Spleen (tissue), 11 donors: ENCODE measurements around the gene SPATA2. TPM values are rescaled to one million over a fixed set of nuclear protein-coding genes. Genes with fewer than 3 reads are reported as not detected.

Experiments
- DNase-seq: peaks from one replicate; pipeline ENCODE4 v3.0.0-alpha.2; 2020
- H3K27ac ChIP-seq, 8 donors: fragments of 200-600 bp; sonication (generic) in 7 of 8; 1 replicate in 4 of 8; 2 replicates in 4 of 8; pipeline versions ENCODE4 v1.5.0 to v1.8.0; 2016 to 2021; ENCODE audit warnings: inconsistent platforms in 4 of 8, mild to moderate bottlenecking in 4 of 8, moderate library complexity in 1 of 8
- H3K27me3 ChIP-seq, 7 donors: fragments of 200-600 bp; sonication (generic) in 6 of 7; replicated peaks in 1 of 7; 1 replicate in 4 of 7; 2 replicates in 3 of 7; pipeline versions ENCODE4 v1.5.0 to v1.8.0; 2016 to 2021; ENCODE audit warnings: inconsistent platforms in 3 of 7, mild to moderate bottlenecking in 1 of 7
- H3K36me3 ChIP-seq, 6 donors: fragments of 200-600 bp; sonication (generic) in 5 of 6; 1 replicate in 4 of 6; 2 replicates in 2 of 6; pipeline versions ENCODE4 v1.5.0 to v1.8.0; 2016 to 2021; ENCODE audit warnings: inconsistent platforms in 2 of 6
- H3K4me1 ChIP-seq, 6 donors: fragments of 200-600 bp; sonication (generic) in 5 of 6; 1 replicate in 3 of 6; 2 replicates in 3 of 6; pipeline versions ENCODE4 v1.5.0 to v1.8.0; 2016 to 2021; ENCODE audit warnings: inconsistent platforms in 3 of 6
- H3K4me3 ChIP-seq, 8 donors: fragments of 200-600 bp; sonication (generic) in 7 of 8; 1 replicate in 4 of 8; 2 replicates in 4 of 8; pipeline versions ENCODE4 v1.5.0 to v1.8.0; 2016 to 2021; ENCODE audit warnings: inconsistent platforms in 4 of 8, mild to moderate bottlenecking in 4 of 8, moderate library complexity in 2 of 8
- H3K9me3 ChIP-seq, 8 donors: fragments of 200-600 bp; sonication (generic) in 7 of 8; 1 replicate in 4 of 8; 2 replicates in 4 of 8; pipeline versions ENCODE4 v1.5.0 to v1.8.0; 2016 to 2021; ENCODE audit warnings: inconsistent platforms in 4 of 8
- POLR2A ChIP-seq, 3 donors: fragments of 450-650 bp; IDR thresholded peaks; one replicate each; pipeline ENCODE4 v1.5.1; 2017; ENCODE audit warnings: antibody characterized with exemption in 3 of 3, mild to moderate bottlenecking in 1 of 3
- POLR2AphosphoS5 ChIP-seq, 3 donors: sonication (generic); formaldehyde crosslinking; IDR thresholded peaks; one replicate each; pipeline ENCODE4 v1.5.1; 2017; ENCODE audit warnings: antibody characterized with exemption in 3 of 3
- WGBS, 5 donors: extraction: QIAGEN DNeasy Blood & Tissue Kit in 3 of 5; methylation state at CpG; one replicate each; pipeline versions ENCODE4 v1.1.5 to v1.1.7; 2013 to 2018; 5-methylcytosine and 5-hydroxymethylcytosine counted together
- intact Hi-C: fragments of 100-400 bp; cut with DNase I; formaldehyde crosslinking; loops from one replicate; pipeline ENCODE4 v1.15.0; 2023; ENCODE audit warnings: low total_unique reads
- polyA plus RNA-seq, 3 donors: library from polyadenylated mRNA; stranded (reverse); fragments of 200-250 nt; gene quantifications; one replicate each; pipeline ENCODE4 v1.2.1, GENCODE V29; 2013
- total RNA-seq, 7 donors: library from RNA; depleted of rRNA in 3 of 7; stranded (reverse); fragments of >200 nt in 3 of 7; fragmentation: NEBNext Ultra II Directional in 4 of 7; extraction: Animal tissue kit (Norgen Biotek cat#: 25700) in 4 of 7; gene quantifications; one replicate each; pipeline versions ENCODE4 v1.1.0 to v1.2.1, GENCODE V29; 2016 to 2021
- TF ChIP-seq, protein P1 (sequence below), 11 experiments: fragments of 200-600 bp in 7 of 11; fragments of 450-650 bp in 4 of 11; sonication (generic) in 4 of 11; IDR thresholded peaks in 8 of 11; conservative IDR thresholded peaks in 3 of 11; 1 replicate in 7 of 11; 2 replicates in 4 of 11; pipeline versions ENCODE4 v1.4.0 to v1.8.0; 2016 to 2021; ENCODE audit warnings: antibody characterized with exemption in 11 of 11, inconsistent platforms in 4 of 11, mild to moderate bottlenecking in 1 of 11
- donor health status: healthy with polysubstance abuse.
- donor health status: DM: no; HTN: no; CAD: no; lungs with moderate emphysema.
- donor health status: DM: no; HTN: no; CAD: no.
- donor health status: Bipolar disorder and iron deficiency.
- donor health status: healthy.
- donor health status: DM: no; HTN: no; CAD: no.
- donor health status: DM: yes; HTN: yes; CAD: no.

Gene SPATA2
- total and polyA plus RNA-seq, 10 donors, result 2.9 to 33.2 (median 13.7) TPM

DNA sequence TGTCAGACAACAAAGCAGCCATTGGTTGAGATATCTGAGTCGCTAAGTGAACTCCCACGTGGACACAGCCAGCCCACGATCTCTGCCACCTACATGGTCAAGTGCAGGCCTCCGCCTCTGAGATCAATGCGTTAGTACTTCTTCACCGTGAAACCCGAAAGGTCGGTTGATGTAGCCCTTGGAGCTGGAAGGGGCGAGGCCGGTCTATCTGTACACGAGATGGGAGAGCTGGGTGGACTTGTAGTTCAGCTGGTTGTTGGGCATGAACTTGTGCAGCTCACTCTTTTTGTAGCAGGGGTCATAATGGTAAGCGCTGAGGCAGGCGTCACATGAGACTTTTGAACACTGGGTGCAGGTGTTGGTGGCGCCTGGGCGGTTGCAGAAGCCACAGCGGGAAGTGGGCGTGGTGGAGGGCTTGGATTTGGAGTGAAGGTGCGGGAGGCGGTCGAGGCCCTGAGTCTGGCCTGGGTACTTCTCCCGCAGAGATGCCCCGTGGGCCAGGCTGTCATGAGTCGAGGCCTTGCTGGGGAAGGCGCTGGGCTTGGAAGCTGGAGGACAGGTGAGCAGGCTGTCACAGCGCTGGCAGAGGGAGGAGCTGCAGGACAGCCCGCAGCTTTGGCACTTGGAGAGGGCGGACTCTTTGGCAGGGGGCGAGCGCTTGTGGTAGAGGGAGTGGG lies 9.8 kb downstream of the SPATA2 start:
- no peaks in the 10 kb centered on the region for H3K9me3 ChIP-seq
- no peaks in the 10 kb centered on the region for H3K27me3 ChIP-seq
- intact Hi-C loops, result no loop called here
- TF ChIP-seq POLR2A (IDR thresholded peaks at IDR 0.05) (no peak), POLR2AphosphoS5 (IDR thresholded peaks at IDR 0.05) (no peak)
- TF ChIP-seq, protein P1, sequence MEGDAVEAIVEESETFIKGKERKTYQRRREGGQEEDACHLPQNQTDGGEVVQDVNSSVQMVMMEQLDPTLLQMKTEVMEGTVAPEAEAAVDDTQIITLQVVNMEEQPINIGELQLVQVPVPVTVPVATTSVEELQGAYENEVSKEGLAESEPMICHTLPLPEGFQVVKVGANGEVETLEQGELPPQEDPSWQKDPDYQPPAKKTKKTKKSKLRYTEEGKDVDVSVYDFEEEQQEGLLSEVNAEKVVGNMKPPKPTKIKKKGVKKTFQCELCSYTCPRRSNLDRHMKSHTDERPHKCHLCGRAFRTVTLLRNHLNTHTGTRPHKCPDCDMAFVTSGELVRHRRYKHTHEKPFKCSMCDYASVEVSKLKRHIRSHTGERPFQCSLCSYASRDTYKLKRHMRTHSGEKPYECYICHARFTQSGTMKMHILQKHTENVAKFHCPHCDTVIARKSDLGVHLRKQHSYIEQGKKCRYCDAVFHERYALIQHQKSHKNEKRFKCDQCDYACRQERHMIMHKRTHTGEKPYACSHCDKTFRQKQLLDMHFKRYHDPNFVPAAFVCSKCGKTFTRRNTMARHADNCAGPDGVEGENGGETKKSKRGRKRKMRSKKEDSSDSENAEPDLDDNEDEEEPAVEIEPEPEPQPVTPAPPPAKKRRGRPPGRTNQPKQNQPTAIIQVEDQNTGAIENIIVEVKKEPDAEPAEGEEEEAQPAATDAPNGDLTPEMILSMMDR (IDR thresholded peaks at IDR 0.05 in 8 of 11, conservative IDR thresholded peaks at IDR 0.05 in 3 of 11), result no peak
- H3K27ac ChIP-seq, result peak overlapping the region in 6 of 8 donors; percentile 38 to 100 (median 91)
- peaks cover 4 to 52% (median 27%) of the 10 kb centered on the region in 6 donors for H3K4me1 ChIP-seq
- 81 to 88% (median 84%) methylated on average over 27 to 29 of the region's 29 CpGs for WGBS, 5 donors
- H3K36me3 ChIP-seq, result peaks cover 0 to 89% (median 52%) of the 10 kb centered on the region in 6 donors
- no peak overlapping the region for H3K4me3 ChIP-seq
- DNase-seq, result no peak

GRCh38 chr20:49904440-49905214 lies 10.7 kb downstream of the SPATA2 start:
- H3K27ac ChIP-seq, result peak overlapping the region in 6 of 8 donors; percentile 4 to 100 (median 91)
- peaks cover 4 to 47% (median 21%) of the 10 kb centered on the region in 6 donors for H3K4me1 ChIP-seq
- no peaks in the 10 kb centered on the region for H3K27me3 ChIP-seq
- intact Hi-C loops, result no loop called here
- H3K9me3 ChIP-seq, result no peaks in the 10 kb centered on the region
- no peak for DNase-seq
- WGBS, 5 donors, result 88 to 95% (median 91%) methylated on average over 17 of the region's 17 CpGs
- TF ChIP-seq POLR2A (IDR thresholded peaks at IDR 0.05) (no peak), POLR2AphosphoS5 (IDR thresholded peaks at IDR 0.05) (no peak)
- TF ChIP-seq, protein P1 (IDR thresholded peaks at IDR 0.05 in 8 of 11, conservative IDR thresholded peaks at IDR 0.05 in 3 of 11), result no peak
- H3K4me3 ChIP-seq, result no peak overlapping the region
- peaks cover 0 to 80% (median 48%) of the 10 kb centered on the region in 6 donors for H3K36me3 ChIP-seq

GRCh38 chr20:49901588-49901987 lies 13.7 kb downstream of the SPATA2 start:
- Histone ChIP-seq H3K9me3 (no peaks in the 10 kb centered on the region), H3K4me3 (no peak overlapping the region), H3K4me1 (peaks cover 0 to 31% (median 6%) of the 10 kb centered on the region in 6 donors), H3K27ac (peak overlapping the region in 2 of 8 donors; percentile 33 to 46), H3K36me3 (peaks cover 0 to 49% (median 31%) of the 10 kb centered on the region in 6 donors), H3K27me3 (no peaks in the 10 kb centered on the region)
- WGBS, 5 donors, result 72 to 96% (median 87%) methylated on average over 5 of the region's 5 CpGs
- intact Hi-C loops, result no loop called here
- TF ChIP-seq POLR2AphosphoS5 (IDR thresholded peaks at IDR 0.05), result no peak
- no peak for TF ChIP-seq POLR2A (IDR thresholded peaks at IDR 0.05)
- TF ChIP-seq, protein P1 (IDR thresholded peaks at IDR 0.05 in 8 of 11, conservative IDR thresholded peaks at IDR 0.05 in 3 of 11), result no peak
- no peak for DNase-seq
